Vagina (tissue), 2 donors: ENCODE data around the gene DMAC2L. TPM values are rescaled to one million over a fixed set of nuclear protein-coding genes. Genes with fewer than 3 reads are reported as not detected.
A peak's percentile ranks its signal among the peaks of the same experiment; 100 is the strongest.

Experiments used
- DNase-seq, 2 donors: peaks; one replicate each; pipeline ENCODE4 v3.0.0-alpha.2; 2017; ENCODE audit errors: extremely low spot score in 2 of 2
- H3K27ac ChIP-seq: fragments of 200-600 bp; sonication (generic); one replicate; pipeline ENCODE4 v1.5.1; 2019
- H3K27me3 ChIP-seq: fragments of 200-600 bp; sonication (generic); one replicate; pipeline ENCODE4 v1.5.1; 2019
- H3K36me3 ChIP-seq, 2 donors: fragments of 200-600 bp; sonication (generic); one replicate each; pipeline ENCODE4 v1.5.1; 2017 to 2019
- H3K4me1 ChIP-seq: fragments of 200-600 bp; sonication (generic); one replicate; pipeline ENCODE4 v1.5.1; 2019
- H3K4me3 ChIP-seq, 2 donors: fragments of 200-600 bp; sonication (generic); 1 replicate in 1 of 2; 2 replicates in 1 of 2; pipeline ENCODE4 v1.5.1; 2016 to 2019
- H3K9me3 ChIP-seq: fragments of 200-600 bp; sonication (generic); one replicate; pipeline ENCODE4 v1.5.1; 2019
- POLR2A ChIP-seq, 2 donors: fragments of 450-650 bp; IDR thresholded peaks; one replicate each; pipeline ENCODE4 v1.6.1; 2017; ENCODE audit warnings: antibody characterized with exemption in 2 of 2, mild to moderate bottlenecking in 2 of 2, moderate library complexity in 2 of 2
- POLR2AphosphoS5 ChIP-seq, 2 donors: sonication (generic); formaldehyde crosslinking; IDR thresholded peaks; one replicate each; pipeline ENCODE4 v1.9.0; 2017; ENCODE audit warnings: antibody characterized with exemption in 2 of 2, mild to moderate bottlenecking in 2 of 2, low read depth in 1 of 2; ENCODE audit not compliant: insufficient read depth in 1 of 2
- intact Hi-C: fragments of 100-400 bp; cut with DNase I; formaldehyde crosslinking; loops from one replicate; pipeline ENCODE4 v1.15.1; 2023
- total RNA-seq: library from RNA; depleted of rRNA; stranded (reverse); fragments of >200 nt; gene quantifications from one replicate; pipeline ENCODE4 v1.2.3, GENCODE V29; 2016
- TF ChIP-seq, protein P1 (sequence below), 3 experiments: fragments of 450-650 bp in 2 of 3; fragments of 200-600 bp in 1 of 3; sonication (generic) in 1 of 3; IDR thresholded peaks; one replicate each; pipeline ENCODE4 v1.5.1; 2017 to 2019; ENCODE audit warnings: antibody characterized with exemption in 3 of 3, mild to moderate bottlenecking in 2 of 3, moderate library complexity in 2 of 3

Gene DMAC2L
- total RNA-seq, 1 donor from 2014 or later = 31.4 TPM

DNA sequence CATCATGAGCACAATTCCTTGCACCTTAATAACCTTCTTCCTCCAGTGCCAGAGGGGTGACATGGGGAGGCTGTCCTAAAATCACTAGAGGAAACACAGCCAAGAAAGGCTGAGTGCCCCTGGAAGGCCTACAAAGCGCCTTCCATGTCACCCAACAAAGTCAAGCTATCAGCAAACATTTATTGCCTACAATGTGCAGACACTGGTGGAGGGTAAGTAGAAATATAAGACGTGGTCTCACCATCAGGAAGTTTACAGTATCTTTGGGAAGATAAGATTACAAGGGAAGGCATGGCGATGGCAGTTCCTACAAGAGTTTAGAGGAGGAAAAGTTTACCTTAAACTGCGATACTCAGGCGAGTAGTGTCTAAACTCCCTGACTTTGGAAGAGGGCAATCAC, 27.9 kb downstream of the DMAC2L start:
- no peak overlapping the region for H3K4me3 ChIP-seq
- no peaks in the 10 kb centered on the region for H3K9me3 ChIP-seq
- peak overlapping the region; percentile 83 for H3K27ac ChIP-seq
- TF ChIP-seq POLR2A (IDR thresholded peaks at IDR 0.05) (no peak), POLR2AphosphoS5 (IDR thresholded peaks at IDR 0.05; ENCODE audit: insufficient read depth in 1 of 2, low read depth in 1 of 2) (no peak)
- TF ChIP-seq, protein P1, sequence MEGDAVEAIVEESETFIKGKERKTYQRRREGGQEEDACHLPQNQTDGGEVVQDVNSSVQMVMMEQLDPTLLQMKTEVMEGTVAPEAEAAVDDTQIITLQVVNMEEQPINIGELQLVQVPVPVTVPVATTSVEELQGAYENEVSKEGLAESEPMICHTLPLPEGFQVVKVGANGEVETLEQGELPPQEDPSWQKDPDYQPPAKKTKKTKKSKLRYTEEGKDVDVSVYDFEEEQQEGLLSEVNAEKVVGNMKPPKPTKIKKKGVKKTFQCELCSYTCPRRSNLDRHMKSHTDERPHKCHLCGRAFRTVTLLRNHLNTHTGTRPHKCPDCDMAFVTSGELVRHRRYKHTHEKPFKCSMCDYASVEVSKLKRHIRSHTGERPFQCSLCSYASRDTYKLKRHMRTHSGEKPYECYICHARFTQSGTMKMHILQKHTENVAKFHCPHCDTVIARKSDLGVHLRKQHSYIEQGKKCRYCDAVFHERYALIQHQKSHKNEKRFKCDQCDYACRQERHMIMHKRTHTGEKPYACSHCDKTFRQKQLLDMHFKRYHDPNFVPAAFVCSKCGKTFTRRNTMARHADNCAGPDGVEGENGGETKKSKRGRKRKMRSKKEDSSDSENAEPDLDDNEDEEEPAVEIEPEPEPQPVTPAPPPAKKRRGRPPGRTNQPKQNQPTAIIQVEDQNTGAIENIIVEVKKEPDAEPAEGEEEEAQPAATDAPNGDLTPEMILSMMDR (IDR thresholded peaks at IDR 0.05) = no peak
- H3K4me1 ChIP-seq = peaks cover 65% of the 10 kb centered on the region
- intact Hi-C loops = loop anchor here (10.0 kb wide), 1 partner anchor 55 kb away; the partner anchor contains the start of gene CDKL1
- H3K36me3 ChIP-seq = no peaks in the 10 kb centered on the region
- no peak for DNase-seq
- no peaks in the 10 kb centered on the region for H3K27me3 ChIP-seq

DNA sequence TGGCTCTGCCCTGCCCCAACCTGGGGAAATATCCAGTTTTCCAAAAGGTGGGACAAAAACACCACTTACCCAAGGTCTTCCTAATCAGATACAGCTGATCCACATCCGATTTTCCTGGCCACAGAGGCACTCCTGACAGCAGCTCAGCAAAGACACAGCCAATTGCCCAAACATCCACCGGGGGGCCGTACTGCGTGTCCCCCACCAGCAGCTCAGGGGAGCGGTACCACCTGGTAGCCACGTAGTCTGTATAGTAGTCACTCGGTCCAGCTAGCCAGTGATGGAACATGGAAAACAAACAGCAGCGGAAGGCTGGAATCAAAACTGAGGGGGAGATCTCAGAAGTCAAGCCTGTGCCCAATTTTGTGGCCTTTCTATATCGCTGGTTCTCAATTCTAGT, 28.8 kb downstream of the DMAC2L start:
- DNase-seq = no peak
- peaks cover 65% of the 10 kb centered on the region for H3K4me1 ChIP-seq
- H3K27ac ChIP-seq = peak overlapping the region; percentile 83
- H3K4me3 ChIP-seq = no peak overlapping the region
- H3K36me3 ChIP-seq = no peaks in the 10 kb centered on the region
- TF ChIP-seq, protein P1 (IDR thresholded peaks at IDR 0.05) = no peak
- TF ChIP-seq POLR2A (IDR thresholded peaks at IDR 0.05) = no peak
- no peak for TF ChIP-seq POLR2AphosphoS5 (IDR thresholded peaks at IDR 0.05; ENCODE audit: insufficient read depth in 1 of 2, low read depth in 1 of 2)
- intact Hi-C loops = loop anchor here (10.0 kb wide), 1 partner anchor 54 kb away; the partner anchor contains the start of gene CDKL1
- H3K9me3 ChIP-seq = no peaks in the 10 kb centered on the region
- no peaks in the 10 kb centered on the region for H3K27me3 ChIP-seq

DNA sequence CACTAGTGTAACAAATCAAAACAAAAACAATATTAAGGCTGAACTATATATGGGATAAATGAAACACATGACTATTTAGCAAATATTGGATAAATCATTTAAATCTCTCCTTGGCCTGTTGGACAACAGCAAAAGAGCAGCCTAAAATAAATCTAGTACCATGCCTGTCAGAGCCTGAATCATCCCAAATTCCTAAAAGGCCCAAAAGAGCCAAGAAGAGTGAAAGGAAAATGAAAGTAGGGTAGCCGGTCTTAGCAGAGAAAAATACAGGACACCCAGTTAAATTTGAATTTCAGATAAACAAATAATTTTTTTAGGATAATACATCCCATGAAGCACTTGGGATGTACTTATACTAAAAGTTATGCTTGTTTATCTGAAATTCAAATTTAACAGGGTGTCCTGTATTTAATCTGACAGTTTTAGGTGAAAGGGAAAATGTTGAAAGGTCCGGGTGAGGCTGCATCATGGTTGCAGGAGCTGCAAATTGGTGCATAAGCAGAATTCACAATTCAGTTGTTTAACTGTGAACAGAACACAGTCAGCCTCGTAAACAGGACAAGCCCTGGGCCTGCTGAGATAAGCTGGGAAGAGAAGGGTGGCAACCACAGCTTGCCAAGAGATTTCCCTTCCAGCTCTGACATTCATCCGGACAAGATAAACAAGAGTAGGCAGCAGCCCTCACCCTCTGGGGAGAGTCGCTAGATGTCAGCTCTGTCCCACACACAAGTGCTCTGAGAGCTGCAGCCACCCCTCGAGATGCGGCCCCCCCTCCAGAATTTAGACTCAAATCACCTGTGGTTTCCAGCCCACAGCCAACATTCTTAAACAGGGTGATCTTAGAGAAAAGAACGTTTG, 30.3 kb downstream of the DMAC2L start:
- peak in 1 of 2 donors; percentile 90 for DNase-seq
- H3K27me3 ChIP-seq = no peaks in the 10 kb centered on the region
- H3K4me1 ChIP-seq = peaks cover 68% of the 10 kb centered on the region
- no peaks in the 10 kb centered on the region for H3K36me3 ChIP-seq
- H3K9me3 ChIP-seq = no peaks in the 10 kb centered on the region
- intact Hi-C loops = loop anchor here (10.0 kb wide), 1 partner anchor 52 kb away; the partner anchor contains the start of gene CDKL1
- H3K27ac ChIP-seq = peak overlapping the region; percentile 83
- H3K4me3 ChIP-seq = peak overlapping the region; percentile 9 to 27
- TF ChIP-seq, protein P1 (IDR thresholded peaks at IDR 0.05) = peak in 1 of 3 experiments; percentile 33
- peak; percentile 40 to 65 for TF ChIP-seq POLR2AphosphoS5 (IDR thresholded peaks at IDR 0.05; ENCODE audit: insufficient read depth in 1 of 2, low read depth in 1 of 2)
- no peak for TF ChIP-seq POLR2A (IDR thresholded peaks at IDR 0.05)

DNA sequence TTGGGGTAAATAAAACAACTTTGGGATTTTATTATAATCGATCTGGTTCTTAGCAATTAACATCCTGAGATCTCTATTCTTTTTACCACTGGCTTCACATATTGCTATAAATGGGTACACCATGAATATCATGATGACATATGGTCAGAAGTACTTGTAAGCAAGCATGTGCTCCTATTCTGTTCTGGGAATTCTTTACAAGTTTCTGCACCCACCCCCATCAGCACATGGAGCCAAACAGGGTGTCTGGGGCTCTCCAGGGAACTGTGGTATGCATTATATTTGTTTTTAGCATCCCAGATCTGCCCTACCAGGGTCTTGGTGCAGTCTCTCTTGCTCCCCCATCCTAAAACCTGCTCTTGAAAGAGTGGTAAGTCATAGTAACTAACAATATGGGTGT, 31.3 kb downstream of the DMAC2L start:
- no peak for DNase-seq
- intact Hi-C loops = loop anchor here (10.0 kb wide), 1 partner anchor 51 kb away; the partner anchor contains the start of gene CDKL1
- Histone ChIP-seq H3K4me3 (no peak overlapping the region), H3K27me3 (no peaks in the 10 kb centered on the region), H3K9me3 (no peaks in the 10 kb centered on the region), H3K4me1 (peaks cover 77% of the 10 kb centered on the region), H3K36me3 (no peaks in the 10 kb centered on the region), H3K27ac (peak overlapping the region; percentile 83)
- TF ChIP-seq POLR2A (IDR thresholded peaks at IDR 0.05) (no peak), POLR2AphosphoS5 (IDR thresholded peaks at IDR 0.05; ENCODE audit: insufficient read depth in 1 of 2, low read depth in 1 of 2) (no peak)
- TF ChIP-seq, protein P1 (IDR thresholded peaks at IDR 0.05) = no peak
